HG03571 (cell line): Measurements from ENCODE around the gene RAET1L.
"Not testable (repeated sequence)": the region's sequence is repeated elsewhere in the genome, so short reads cannot be mapped to it uniquely, and the experiment has no call there.

Experiments
- ATAC-seq: cut with Tn5 transposase; IDR thresholded peaks from one replicate; pipeline ENCODE4 v1.9.1; 2021; ENCODE audit not compliant: unreplicated experiment

The RAET1L gene

DNA sequence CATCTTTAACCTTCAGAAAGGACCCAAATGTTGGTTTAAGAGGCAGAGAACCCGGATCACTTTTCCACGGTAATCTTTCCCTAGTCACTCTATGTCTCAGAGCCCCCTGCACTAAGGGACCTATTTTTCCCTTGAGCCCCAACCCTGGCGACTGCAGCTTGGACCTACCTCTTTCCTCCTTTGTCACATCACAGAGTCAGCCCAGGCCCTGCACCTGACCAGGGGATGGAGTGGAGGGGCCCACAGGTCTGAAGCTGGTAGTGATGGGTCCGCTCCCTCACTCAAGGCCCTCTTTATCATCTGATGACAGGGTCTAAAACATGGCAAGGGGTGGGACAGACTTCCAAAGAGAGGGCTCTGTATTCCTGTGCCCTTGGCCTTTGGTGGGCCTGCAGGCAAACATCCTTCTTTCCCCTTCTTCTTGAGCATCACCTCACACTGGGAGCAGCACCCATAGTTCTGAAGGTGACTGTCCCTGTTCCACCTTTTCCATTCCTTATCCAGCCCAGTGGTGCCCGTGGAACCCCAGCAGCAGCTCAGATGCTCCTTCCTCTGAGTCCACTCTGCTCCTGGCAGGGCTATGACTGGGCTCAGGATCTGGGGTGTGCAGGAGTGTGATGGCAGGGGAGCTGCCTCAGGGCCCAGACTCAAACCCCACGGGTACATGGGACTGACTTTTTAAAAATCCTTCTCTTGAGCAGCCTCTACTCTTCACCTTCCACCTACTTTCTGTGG is 6.3 kb downstream of the RAET1L start:
- no peak for ATAC-seq

DNA sequence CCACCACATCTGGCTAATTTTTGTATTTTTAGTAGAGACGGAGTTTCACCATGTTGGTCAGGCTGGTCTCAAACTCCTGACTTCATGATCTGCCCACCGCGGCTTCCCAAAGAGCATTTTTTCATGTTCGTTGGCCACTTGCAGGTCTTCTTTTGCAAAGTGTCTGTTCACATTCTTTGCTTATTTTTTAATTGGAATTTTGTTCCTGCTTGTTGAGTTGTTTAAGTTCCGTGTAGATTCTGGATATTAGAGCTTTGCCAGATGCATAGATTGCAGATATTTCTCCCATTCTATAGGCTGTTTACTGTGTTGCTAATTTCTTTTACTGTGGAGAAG is 8.2 kb downstream of the RAET1L start:
- not testable (repeated sequence) for ATAC-seq

DNA sequence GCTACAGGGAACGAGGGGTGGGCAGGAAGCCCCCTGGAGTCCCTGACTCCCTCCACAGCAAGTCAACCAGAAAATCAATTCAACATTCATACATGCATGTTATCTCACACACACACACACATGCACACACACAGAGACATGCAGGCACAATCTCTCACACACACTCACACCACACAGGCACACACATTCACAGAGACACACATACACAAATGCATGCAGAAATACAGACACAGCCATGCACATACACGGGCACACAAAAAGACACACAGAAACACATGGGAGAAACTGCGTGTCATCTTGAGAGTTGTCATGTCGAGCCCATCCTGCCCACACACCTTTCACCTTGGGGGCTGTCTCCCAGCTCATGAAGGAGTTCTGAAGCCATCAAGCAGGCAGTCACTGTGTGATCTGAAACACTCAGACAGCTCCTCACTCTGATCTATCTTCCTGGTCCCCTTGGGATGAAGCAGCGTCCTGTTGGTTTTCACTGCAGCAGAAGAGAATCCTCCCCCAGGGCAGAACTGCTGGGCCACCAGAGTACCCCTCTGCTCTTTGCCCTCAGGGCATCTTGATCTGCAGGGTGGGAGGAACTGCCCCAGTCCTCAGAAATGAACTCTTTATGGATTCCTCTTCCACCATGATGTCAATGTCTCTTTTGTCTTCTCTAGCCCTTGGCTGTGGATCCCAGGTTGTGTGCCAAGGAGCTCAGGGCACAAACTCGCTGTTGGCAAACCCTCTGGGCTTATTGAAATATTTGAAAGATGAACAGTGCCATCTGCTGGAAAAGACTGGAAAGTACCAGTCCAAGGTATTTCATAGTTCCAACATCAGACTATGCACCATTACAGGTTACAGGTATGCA is 8.8 kb downstream of the RAET1L start:
- no peak for ATAC-seq

DNA sequence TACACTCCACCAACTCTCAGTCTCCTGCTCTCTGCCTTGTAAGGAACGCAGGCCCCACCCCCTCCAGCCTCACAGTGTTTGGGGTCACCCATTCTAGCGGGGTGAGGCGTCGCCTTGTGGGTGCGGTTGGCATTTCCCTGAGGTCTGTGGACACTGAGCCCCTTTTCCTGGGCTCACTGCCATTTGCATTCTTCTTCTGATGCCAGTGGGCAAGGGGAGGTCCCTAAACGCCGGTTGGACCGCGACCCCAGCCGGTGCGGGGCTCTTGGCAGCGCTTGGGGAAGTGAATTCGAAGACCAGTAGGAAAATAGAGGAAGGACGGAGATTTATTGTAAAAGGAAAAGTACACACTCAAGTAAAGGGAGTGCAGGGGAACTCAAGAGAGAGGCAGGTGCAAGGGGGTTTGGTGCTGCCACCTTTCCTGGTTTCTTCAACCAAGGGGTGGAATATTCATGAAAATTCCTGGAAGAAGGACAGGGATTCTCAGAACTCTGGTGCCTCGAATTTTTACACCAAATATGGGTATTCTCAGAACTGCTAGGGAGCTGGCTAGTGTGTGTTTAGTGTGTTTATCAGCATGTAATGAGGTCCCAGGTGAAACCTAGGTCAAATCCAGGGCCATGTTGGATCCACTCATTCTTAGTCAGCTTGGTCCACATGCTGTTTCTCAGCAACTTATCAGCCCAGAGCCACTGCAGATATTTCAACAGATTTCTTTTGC is 9.9 kb downstream of the RAET1L start:
- not testable (repeated sequence) for ATAC-seq

DNA sequence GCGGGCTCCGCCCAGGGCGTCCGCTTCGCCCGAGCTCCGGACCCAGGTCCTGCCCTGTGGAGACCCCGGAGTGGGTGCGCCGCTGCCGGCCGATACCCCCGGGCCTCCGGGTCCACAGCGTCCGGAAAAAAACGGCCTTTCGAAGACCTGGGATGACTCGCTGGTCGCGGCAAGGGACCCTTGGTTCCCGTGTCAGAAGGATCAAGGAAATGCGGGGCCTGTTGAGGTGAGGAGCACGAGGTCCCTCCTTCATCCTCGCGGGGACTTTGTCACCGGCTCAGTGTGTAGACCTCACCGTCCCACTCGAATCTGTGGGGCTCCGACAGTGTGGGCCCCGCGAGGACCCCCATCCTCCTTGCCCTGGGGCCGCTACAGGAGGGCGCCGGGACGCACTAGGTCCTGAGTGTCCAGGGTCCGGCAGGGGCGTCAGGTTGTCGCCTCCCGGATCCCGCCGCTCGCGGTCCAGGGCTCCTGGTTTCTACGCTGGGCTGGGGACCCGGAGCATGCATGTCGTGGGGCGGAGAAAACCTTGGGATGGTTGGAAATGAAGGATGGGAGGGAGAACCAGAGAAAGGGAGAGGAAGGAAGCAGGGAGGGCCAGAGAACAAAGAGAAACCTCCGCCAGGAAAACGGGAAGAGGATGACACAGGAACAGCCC is 10.6 kb downstream of the RAET1L start:
- not testable (repeated sequence) for ATAC-seq

DNA sequence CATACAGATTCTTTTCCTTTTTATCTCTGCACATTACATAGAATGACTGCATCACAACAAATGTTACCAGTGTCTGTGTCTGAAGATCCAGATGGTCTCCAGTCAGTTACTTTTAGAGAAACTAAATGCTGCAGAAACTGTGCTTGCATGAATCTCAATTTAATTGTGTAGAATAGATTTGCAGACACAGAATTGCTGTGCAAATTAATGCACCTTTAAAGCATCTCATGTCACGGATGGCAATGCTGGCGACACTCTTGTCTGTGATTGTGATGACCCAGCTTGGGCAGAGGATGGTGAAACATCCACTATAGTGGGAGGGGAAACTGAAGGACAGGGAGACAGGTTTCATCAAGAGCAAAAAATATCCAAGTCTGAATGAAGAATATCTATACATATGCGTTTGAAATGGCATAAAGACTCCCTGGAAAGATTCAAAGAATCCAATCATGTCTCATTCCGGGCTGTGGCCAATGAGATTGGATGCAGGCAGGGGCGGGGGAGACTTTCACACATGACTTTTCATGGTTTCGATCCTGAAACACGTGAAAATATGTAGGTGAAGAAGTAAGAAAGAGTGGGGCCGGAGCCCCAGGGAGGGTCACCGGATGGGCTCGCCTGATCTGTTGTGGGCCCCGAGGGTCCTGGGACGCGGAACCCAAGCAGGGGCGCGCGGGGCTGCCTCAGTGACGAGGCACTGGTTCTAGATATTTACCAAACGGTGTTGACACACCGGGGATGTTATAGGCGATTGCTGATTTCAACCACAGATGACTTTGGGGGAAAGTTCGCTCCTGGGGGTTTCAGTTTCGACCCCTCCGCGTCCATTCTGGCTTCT is 11.3 kb downstream of the RAET1L start:
- not testable (repeated sequence) for ATAC-seq

DNA sequence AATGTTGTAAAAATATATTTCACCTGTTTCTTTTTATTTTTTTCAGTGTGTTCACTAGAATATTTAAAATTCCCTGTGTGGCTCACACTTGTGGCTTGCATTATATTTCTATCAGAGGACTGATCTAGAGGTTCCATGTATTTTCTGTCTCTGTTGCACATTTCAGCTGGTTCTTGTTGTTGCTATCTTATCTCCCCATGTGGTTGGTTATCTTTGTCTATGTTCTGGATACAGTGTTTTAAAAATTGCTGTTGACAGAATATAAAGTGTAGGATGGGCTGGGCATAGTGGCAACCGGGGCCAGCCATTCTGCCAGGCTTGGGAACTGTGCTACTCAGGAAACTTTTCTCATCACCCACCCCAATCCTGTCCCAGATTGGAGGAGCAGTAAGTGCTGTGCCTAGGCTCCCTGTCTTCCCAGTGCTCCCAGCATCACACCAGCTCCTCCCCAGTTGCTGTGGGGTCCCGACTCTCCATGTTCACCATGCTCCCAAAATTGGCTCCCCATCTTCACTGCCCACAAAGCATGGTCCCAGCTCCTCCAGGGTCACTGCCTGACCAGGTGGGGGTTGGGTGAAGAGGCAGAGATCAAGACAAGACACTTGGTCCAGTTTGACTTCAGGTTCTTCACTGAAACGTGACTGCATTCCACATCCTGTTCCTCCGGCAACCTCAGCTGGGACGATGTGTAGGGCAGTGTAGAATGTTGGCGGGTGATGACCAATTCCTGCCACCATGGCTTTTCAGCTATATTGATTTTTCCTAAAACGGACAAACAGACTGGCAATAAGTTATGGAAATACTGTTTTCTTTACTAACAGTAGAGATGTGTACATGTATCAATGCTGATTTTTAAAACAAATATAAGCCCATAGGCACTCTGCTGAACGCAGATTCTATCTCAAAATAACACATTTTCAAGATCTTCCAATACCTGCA is 12.2 kb downstream of the RAET1L start:
- ATAC-seq, result not testable (repeated sequence)

DNA sequence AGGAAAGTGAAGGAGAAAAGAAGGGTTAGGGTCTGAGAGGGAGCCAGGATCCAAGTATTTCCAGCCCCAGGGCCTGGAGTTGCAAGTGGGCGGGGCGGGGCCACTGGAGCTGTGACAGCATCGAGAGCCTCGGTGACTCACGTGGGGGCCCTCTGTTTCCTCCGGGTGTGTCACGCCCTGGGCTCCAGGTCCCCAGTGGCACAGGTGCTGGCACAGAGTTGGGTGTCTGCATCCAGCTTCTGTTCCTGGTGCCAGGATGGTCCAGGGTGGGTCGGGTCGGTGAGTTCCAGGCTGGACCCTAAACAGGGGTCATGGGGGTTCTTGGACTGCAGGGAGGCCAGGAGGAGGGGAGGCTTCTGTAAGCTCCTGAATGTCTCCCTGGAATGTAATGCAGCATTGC is 16.7 kb downstream of the RAET1L start:
- ATAC-seq, result no peak

DNA sequence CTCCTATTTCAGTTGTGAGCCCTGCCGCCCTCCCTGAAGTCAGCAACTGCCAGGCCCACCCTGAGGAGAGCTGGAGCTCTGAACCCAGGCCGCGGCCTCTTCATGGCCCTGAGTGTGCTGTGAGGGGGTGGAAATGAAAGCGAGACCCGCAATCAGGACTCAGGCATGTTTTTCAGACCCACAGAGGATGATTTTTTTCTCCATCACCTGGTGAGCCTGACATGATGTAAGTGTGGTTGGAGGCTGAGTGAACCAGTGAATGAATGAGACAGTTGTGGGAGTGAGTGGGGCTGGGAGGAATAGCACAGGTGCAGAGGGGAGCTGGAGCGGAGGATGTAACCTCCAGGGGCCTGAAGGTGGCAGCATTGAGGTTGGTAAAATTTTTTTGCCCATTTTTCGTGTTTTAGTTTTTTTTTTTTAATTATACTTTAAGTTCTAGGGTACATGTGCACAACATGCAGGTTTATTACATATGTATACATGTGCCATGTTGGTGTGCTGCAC is 18.3 kb downstream of the RAET1L start:
- no peak for ATAC-seq

DNA sequence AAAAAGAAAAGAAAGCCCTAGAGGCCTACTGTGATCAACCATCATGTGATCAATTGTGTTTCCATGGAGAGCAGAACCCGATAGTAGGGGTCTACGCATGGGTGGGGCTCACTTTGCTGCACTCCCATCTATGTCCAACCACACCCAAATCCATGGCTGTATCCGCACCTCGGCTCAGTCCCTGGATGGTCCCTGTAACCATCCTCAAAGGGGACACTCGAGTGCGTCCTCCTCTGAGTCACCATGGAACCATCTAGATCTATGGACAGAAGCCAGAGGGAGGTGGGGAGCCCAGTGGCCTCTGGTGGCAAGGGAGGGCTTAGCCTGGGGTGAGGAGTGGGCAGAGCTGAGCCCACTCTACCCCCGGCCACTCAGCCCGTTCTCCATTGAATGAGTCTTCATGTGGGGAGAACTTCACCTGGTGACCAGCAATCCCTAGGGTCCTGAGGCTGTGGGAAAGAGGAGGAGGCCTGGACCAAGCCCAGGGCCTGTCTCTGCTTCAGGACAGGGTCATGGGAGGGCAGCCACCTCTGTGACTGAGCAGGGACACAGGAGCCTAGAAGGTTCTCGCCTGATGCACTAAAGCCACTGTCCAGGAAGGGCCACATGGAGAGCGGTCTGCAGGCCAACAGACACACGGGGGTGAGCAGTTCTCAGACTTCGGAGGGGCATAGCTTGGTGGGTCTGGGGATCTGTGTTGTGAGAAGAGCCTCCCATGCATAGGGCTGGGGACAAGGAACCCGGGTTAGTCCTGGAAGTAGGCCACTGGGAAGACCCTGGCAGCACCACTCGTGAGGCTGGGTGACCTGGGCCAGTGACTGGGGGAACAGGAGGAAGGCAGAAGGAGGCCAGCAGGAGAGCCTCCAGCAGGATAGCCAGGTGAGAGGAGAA is 19.3 kb downstream of the RAET1L start:
- ATAC-seq, result no peak

DNA sequence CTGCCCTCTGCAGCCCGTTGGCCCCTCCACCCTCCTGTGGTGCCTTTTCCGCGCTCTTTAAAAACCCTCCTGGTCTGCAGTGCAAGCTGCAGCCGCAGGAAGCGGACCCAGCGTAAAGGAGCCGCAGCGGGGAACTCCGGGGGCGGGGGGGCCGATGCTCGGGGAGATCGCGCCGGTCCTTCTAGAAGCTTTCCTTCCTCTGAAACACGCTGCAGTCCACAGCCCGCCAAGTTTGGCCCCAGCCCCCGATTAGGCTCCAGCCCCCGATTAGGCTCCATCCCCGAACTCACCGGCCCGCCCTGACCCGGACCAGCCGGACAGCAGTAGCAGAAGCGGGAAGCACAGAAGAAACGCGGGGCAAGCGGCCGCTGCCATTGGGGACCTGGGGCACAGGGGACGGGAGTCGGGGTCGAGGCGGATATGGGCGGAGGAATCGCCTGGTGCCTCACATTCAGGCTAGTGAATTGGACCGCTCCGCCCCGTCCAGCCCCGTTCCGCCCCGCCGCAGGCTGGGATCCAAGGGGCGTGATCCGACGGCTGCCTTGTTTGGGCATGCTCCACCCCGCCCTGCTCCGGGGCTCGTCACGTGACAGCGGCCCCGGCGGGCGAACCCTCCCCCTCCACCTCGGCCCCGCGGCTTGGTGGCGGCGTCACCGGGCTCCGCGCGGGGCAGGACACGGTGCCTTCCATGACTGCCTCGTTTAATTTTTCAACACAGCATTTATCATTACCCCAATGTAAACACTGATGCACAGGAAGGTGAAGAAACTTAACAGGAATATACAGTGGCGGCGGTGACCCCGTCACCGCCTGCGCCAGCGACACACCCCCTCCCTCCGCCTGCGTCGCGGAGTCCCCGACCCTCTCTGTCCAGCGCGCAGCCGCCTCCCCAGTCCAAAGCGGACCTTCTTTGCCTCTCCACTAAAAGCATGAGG is 20.3 kb downstream of the RAET1L start:
- ATAC-seq, result peak; percentile 76

DNA sequence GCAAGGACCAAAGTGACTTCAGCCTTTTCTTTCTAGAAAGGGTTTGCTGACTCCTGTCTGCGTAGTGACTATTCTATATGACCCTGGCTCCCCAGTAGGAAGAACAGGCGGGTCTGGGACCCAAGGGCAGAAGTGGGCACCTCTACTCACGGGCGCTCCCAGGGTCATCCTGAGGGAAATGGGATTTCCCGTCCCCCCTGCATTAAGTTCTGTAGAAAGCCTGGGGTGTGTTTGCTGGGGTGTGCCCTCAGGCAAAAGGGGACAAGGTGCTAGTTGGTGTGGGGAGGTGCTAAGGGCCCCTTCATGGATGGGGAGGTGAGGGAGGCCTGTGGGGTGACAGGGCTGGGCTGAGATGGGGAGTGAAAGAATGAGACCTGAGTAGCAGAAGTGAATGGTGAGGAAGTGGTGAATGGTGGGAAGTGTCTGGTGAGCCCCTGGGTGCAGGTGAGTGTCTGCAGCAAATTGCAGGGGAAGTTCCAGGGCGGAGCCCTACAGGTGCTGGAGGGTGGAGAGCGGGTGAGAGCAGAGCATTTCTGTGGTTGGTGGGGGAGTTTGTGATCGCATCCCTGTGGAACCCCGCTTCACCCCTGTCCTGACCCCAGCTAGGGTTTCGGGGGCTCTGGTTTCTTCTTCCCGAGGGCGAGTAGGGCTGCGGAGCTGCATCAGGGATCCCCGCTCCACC is 21.1 kb downstream of the RAET1L start:
- peak; percentile 18 for ATAC-seq

DNA sequence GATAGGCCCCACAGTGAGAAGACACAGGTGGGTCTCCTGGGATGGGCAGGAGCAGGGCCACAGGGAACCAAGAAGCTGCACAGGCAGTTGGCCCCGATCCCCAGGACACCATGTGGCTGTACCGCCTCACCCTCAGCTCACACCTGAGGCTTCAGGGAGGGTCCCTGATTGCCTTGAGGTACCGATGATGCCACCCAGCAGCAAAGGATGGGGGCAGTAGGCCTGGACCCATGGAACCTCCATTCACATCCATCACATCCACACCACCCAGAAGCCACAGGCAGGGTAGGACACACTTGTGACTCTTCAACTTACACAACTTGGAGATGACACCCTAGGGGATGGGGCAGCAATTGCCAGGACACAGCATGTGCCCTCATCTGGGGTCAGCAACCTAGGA is 21.7 kb downstream of the RAET1L start:
- not testable (repeated sequence) for ATAC-seq

DNA sequence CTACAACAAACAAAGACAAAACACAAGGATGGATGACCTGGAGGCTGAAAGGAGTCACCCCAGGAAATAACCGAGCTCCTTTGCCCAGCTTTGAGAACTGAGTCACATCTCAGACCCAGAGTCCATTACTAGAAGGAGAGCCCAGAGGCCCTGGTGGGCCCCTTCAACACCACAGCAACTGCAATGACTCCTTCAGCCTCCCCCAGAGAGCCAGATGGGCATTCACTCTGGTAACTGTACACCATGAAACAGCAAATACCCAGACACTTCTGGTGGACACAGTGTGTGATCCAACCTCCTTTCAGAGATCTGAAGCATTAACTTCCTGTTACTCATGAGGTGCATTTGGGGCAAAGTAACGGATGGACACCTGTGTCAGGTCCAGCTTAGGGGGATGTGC is 22.6 kb downstream of the RAET1L start:
- ATAC-seq, result no peak

DNA sequence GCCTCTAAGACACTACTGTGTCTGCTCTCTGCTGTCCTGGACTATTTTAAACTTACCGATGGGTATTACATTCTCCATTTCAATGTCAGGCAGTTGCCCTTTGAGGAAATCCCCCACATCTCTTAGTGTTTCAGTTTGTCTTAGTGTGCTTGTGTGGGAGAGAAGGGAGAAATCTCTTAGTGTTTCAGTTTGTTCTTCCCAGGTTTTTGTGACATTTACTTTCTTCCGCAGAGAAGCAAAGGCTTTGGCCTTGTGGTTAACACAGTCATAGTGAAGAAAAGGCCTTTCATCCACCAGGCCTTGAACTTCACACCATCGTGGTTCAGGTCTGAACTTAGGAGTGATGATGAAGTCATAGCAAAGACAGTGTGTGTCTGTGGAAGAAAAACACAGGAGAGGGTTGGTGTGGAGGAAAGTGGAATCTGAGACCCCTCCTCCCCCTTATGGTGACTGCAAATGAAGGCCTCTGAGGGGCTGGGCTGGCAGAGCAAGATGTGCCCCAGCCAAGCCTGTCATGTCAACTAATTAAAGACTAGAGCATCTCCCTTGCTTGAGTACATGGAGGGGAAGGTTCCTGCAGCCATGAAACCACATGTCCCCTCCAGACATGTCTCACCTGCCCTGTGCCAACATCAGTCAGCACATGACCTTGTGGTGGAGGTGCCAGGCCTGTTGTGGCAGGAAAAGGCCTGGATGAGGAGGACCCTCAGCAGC is 23.9 kb downstream of the RAET1L start:
- ATAC-seq, result peak; percentile 29

DNA sequence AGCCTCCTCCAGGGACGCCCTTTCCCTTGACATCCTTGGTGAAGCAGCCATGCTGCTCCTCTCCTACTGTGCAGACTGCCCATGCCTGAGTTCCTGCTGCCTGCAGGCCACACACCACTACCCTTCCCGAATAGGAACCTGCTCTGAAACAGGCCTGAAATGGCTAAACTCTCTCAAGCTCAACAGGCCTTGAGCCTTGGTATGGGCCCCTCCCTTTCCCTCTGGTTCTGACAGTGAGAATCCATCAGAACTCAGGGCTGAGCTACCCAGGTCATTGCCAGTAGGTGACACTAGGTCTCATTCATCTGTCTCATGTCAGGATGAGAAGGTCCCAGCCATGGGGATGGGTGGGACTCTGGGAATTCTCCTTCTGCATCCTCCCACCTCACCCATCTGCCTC is 25.7 kb downstream of the RAET1L start:
- ATAC-seq, result no peak
